Measurements from ENCODE around the gene PDIA2. TPM values are rescaled to one million over a fixed set of nuclear protein-coding genes. Genes with fewer than 3 reads are reported as not detected.
"Not testable (repeated sequence)": the region's sequence is repeated elsewhere in the genome, so short reads cannot be mapped to it uniquely, and the experiment has no call there.

PDIA2 gene
- total and polyA plus RNA-seq, 5 donors, result 0.91 to 10.0 (median 2.1) TPM

GRCh38 chr16:318628-319027 is 35.7 kb downstream of the PDIA2 start:
- no peaks in the 10 kb centered on the region for H3K9me3 ChIP-seq (ENCODE audit: control insufficient read depth, low read length)
- H3K4me1 ChIP-seq (ENCODE audit: control insufficient read depth, insufficient read depth, low read length), result no peaks in the 10 kb centered on the region
- whole genome bisulfite sequencing, result 93% methylated on average over 22 of the region's 22 CpGs
- H3K27me3 ChIP-seq (ENCODE audit: control insufficient read depth, insufficient read depth), result no peaks in the 10 kb centered on the region
- intact Hi-C loops (cut with DNase I), result no loop called here
- ATAC-seq (peak in 1 of 2 donors; percentile 12), DNase-seq (peak in 1 of 3 donors; percentile 32)
- no peak overlapping the region for H3K27ac ChIP-seq (ENCODE audit: low read length)
- H3K4me3 ChIP-seq (ENCODE audit: low read length), result no peak overlapping the region

- no peak for ATAC-seq
- intact Hi-C loops (cut with DNase I), result no loop called here
- 94% methylated on average over 5 of the region's 5 CpGs for WGBS
Observed at GRCh38 chr16:320206-320605, 37.2 kb downstream of the PDIA2 start.

GRCh38 chr16:321532-321931 is 38.6 kb downstream of the PDIA2 start:
- H3K27ac ChIP-seq (ENCODE audit: low read length), result no peak overlapping the region
- intact Hi-C loops (cut with DNase I), result no loop called here
- no peaks in the 10 kb centered on the region for H3K9me3 ChIP-seq (ENCODE audit: control insufficient read depth, low read length)
- H3K4me3 ChIP-seq (ENCODE audit: low read length), result no peak overlapping the region
- DNase-seq, result peak in 1 of 3 donors; percentile 2
- no peaks in the 10 kb centered on the region for H3K4me1 ChIP-seq (ENCODE audit: control insufficient read depth, insufficient read depth, low read length)
- no peak for ATAC-seq
- no peaks in the 10 kb centered on the region for H3K27me3 ChIP-seq (ENCODE audit: control insufficient read depth, insufficient read depth)
- 69% methylated on average over 9 of the region's 9 CpGs for WGBS

More at GRCh38 chr16:320206-320605, 37.2 kb downstream of the PDIA2 start:
- Histone ChIP-seq H3K27me3 (ENCODE audit: control insufficient read depth, insufficient read depth) (no peaks in the 10 kb centered on the region), H3K9me3 (ENCODE audit: control insufficient read depth, low read length) (no peaks in the 10 kb centered on the region), H3K4me1 (ENCODE audit: control insufficient read depth, insufficient read depth, low read length) (no peaks in the 10 kb centered on the region), H3K27ac (ENCODE audit: low read length) (no peak overlapping the region), H3K4me3 (ENCODE audit: low read length) (no peak overlapping the region)
- DNase-seq, result no peak

- Histone ChIP-seq H3K9me3 (ENCODE audit: control insufficient read depth, low read length) (no peaks in the 10 kb centered on the region), H3K4me3 (ENCODE audit: low read length) (no peak overlapping the region), H3K4me1 (ENCODE audit: control insufficient read depth, insufficient read depth, low read length) (peaks cover 2% of the 10 kb centered on the region), H3K27me3 (ENCODE audit: control insufficient read depth, insufficient read depth) (no peaks in the 10 kb centered on the region), H3K27ac (ENCODE audit: low read length) (no peak overlapping the region)
- intact Hi-C loops (cut with DNase I), result no loop called here
- peak in 1 of 3 donors; percentile 27 for DNase-seq
- WGBS, result 91% methylated on average over 13 of the region's 13 CpGs
- ATAC-seq, result no peak
Observed at GRCh38 chr16:322476-323143, 39.6 kb downstream of the PDIA2 start.

- no peaks in the 10 kb centered on the region for H3K9me3 ChIP-seq (ENCODE audit: control insufficient read depth, low read length)
- peaks cover 4% of the 10 kb centered on the region for H3K4me1 ChIP-seq (ENCODE audit: control insufficient read depth, insufficient read depth, low read length)
- intact Hi-C loops (cut with DNase I), result no loop called here
- ATAC-seq (no peak), DNase-seq (peak in 1 of 3 donors; percentile 52)
- 89% methylated on average over 17 of the region's 17 CpGs for WGBS
- no peak overlapping the region for H3K27ac ChIP-seq (ENCODE audit: low read length)
- no peak overlapping the region for H3K4me3 ChIP-seq (ENCODE audit: low read length)
- no peaks in the 10 kb centered on the region for H3K27me3 ChIP-seq (ENCODE audit: control insufficient read depth, insufficient read depth)
Observed at GRCh38 chr16:324201-324450, 41.2 kb downstream of the PDIA2 start.

- no peak overlapping the region for H3K4me3 ChIP-seq (ENCODE audit: low read length)
- DNase-seq, result peak in 1 of 3 donors; percentile 62
- 58% methylated on average over 55 of the region's 55 CpGs for WGBS
- no peaks in the 10 kb centered on the region for H3K9me3 ChIP-seq (ENCODE audit: control insufficient read depth, low read length)
- ATAC-seq, result peak in 1 of 2 donors; percentile 23
- no peaks in the 10 kb centered on the region for H3K27me3 ChIP-seq (ENCODE audit: control insufficient read depth, insufficient read depth)
- peaks cover 4% of the 10 kb centered on the region for H3K4me1 ChIP-seq (ENCODE audit: control insufficient read depth, insufficient read depth, low read length)
- intact Hi-C loops (cut with DNase I), result no loop called here
- no peak overlapping the region for H3K27ac ChIP-seq (ENCODE audit: low read length)
Observed at GRCh38 chr16:324451-325334, 41.7 kb downstream of the PDIA2 start.

GRCh38 chr16:325375-326145 is 42.6 kb downstream of the PDIA2 start:
- no peak overlapping the region for H3K4me3 ChIP-seq (ENCODE audit: low read length)
- DNase-seq, result peak in 1 of 3 donors; percentile 49
- H3K9me3 ChIP-seq (ENCODE audit: control insufficient read depth, low read length), result no peaks in the 10 kb centered on the region
- WGBS, result 86% methylated on average over 28 of the region's 28 CpGs
- intact Hi-C loops (cut with DNase I), result no loop called here
- H3K27ac ChIP-seq (ENCODE audit: low read length), result no peak overlapping the region
- ATAC-seq, result no peak
- H3K4me1 ChIP-seq (ENCODE audit: control insufficient read depth, insufficient read depth, low read length), result peaks cover 4% of the 10 kb centered on the region
- H3K27me3 ChIP-seq (ENCODE audit: control insufficient read depth, insufficient read depth), result no peaks in the 10 kb centered on the region

GRCh38 chr16:330741-331140 is 47.8 kb downstream of the PDIA2 start:
- Histone ChIP-seq H3K27me3 (ENCODE audit: control insufficient read depth, insufficient read depth) (no peaks in the 10 kb centered on the region), H3K4me3 (ENCODE audit: low read length) (no peak overlapping the region), H3K4me1 (ENCODE audit: control insufficient read depth, insufficient read depth, low read length) (peaks cover 8% of the 10 kb centered on the region), H3K27ac (ENCODE audit: low read length) (no peak overlapping the region), H3K9me3 (ENCODE audit: control insufficient read depth, low read length) (no peaks in the 10 kb centered on the region)
- ATAC-seq (no peak), DNase-seq (peak in 1 of 3 donors; percentile 21)
- intact Hi-C loops (cut with DNase I), result no loop called here
- 73% methylated on average over 2 of the region's 2 CpGs for WGBS

GRCh38 chr16:331181-331814 is 48.3 kb downstream of the PDIA2 start:
- H3K27ac ChIP-seq (ENCODE audit: low read length); H3K9me3 ChIP-seq (ENCODE audit: control insufficient read depth, low read length); ATAC-seq; H3K4me1 ChIP-seq (ENCODE audit: control insufficient read depth, insufficient read depth, low read length); intact Hi-C loops (cut with DNase I); H3K27me3 ChIP-seq (ENCODE audit: control insufficient read depth, insufficient read depth); H3K4me3 ChIP-seq (ENCODE audit: low read length): not testable (repeated sequence)
- 60% methylated on average over 6 of the region's 6 CpGs for WGBS
- peak in 1 of 3 donors; percentile 25 for DNase-seq

GRCh38 chr16:333406-334094 is 50.6 kb downstream of the PDIA2 start:
- DNase-seq (peak in 1 of 3 donors; percentile 3), ATAC-seq (no peak)
- intact Hi-C loops (cut with DNase I), result no loop called here
- Histone ChIP-seq H3K27ac (ENCODE audit: low read length) (no peak overlapping the region), H3K9me3 (ENCODE audit: control insufficient read depth, low read length) (no peaks in the 10 kb centered on the region), H3K4me1 (ENCODE audit: control insufficient read depth, insufficient read depth, low read length) (peaks cover 4% of the 10 kb centered on the region), H3K27me3 (ENCODE audit: control insufficient read depth, insufficient read depth) (no peaks in the 10 kb centered on the region), H3K4me3 (ENCODE audit: low read length) (no peak overlapping the region)
- WGBS, result 71% methylated on average over 6 of the region's 6 CpGs
